HepG2 (cell line): ENCODE measurements around the gene ZNF277. TPM values are rescaled to one million over a fixed set of nuclear protein-coding genes. Genes with fewer than 3 reads are reported as not detected.

Source experiments
- ATAC-seq: fragments of 200-7000 bp; cut with Tn5 transposase; 3 replicates; pipeline ENCODE4 v1.9.1; 2020; ENCODE audit warnings: mild to moderate bottlenecking, moderate library complexity
- BruUV-seq: library from RNA; stranded (reverse); fragments of 400-500 nt; replicated peaks from 2 replicates; lab custom pipeline; 2021; lab: Mats Ljungman, UMichigan
- CTCF ChIA-PET: fragments of 300-600 bp; formaldehyde crosslinking; extraction: SDS; loops from one replicate; lab custom pipeline; 2021; ENCODE audit warnings: low total read pairs, inconsistent platforms, low intra/inter-chr PET ratio; lab: Yijun Ruan, JAX
- POLR2A ChIA-PET: fragments of 350-600 bp; sonication (Branson Sonifier 250); formaldehyde crosslinking; loops from one replicate; lab custom pipeline; 2020; ENCODE audit warnings: antibody characterized with exemption, inconsistent platforms; lab: Yijun Ruan, JAX
- DNase-seq: peaks from one replicate; pipeline ENCODE4 v3.0.0-alpha.2; 2015; ENCODE audit warnings: low spot score
- FAIRE-seq: peaks from 3 replicates; lab custom pipeline; 2011; peaks lifted over from hg19 to GRCh38; lab: Jason Lieb, UNC
- H2AFZ ChIP-seq: one replicate; pipeline ENCODE4 v1.6.1; 2011; ENCODE audit warnings: low read length, inconsistent platforms
- H3K27ac ChIP-seq: fragments of 300-600 bp; 3 replicates; pipeline ENCODE4 v1.8.0; 2011; ENCODE audit warnings: mixed run types, mild to moderate bottlenecking, mixed read lengths, low read length, inconsistent platforms; ENCODE audit not compliant: insufficient read depth; ENCODE audit errors: extremely low read length
- H3K27me3 ChIP-seq, 2 experiments: fragments of 200-600 bp in 1 of 2; 2 replicates in 1 of 2; 3 replicates in 1 of 2; pipeline versions ENCODE4 v1.6.0 to v1.8.0; 2011; ENCODE audit warnings: low read length in 2 of 2, mild to moderate bottlenecking in 2 of 2, moderate library complexity in 2 of 2, inconsistent platforms in 1 of 2; ENCODE audit not compliant: insufficient read depth in 2 of 2, control insufficient read depth in 1 of 2
- H3K36me3 ChIP-seq, 2 experiments: fragments of 200-600 bp in 1 of 2; replicated peaks in 1 of 2; 2 replicates in 1 of 2; 3 replicates in 1 of 2; pipeline versions ENCODE4 v1.5.1 to v1.8.0; 2011; ENCODE audit warnings: low read length in 2 of 2, inconsistent platforms in 1 of 2; ENCODE audit not compliant: insufficient read depth in 2 of 2, control insufficient read depth in 1 of 2
- H3K4me1 ChIP-seq: 2 replicates; pipeline ENCODE4 v1.5.1; 2012; ENCODE audit warnings: low read length, inconsistent platforms; ENCODE audit not compliant: insufficient read depth
- H3K4me2 ChIP-seq: 2 replicates; pipeline ENCODE4 v1.6.0; 2011; ENCODE audit warnings: low read depth, low read length, inconsistent platforms
- H3K4me3 ChIP-seq, 3 experiments: fragments of 200-600 bp in 1 of 3; sonication (generic), shearing (Covaris generic) in 1 of 3; replicated peaks in 1 of 3; 2 replicates each; pipeline ENCODE4 v1.5.1; 2011 to 2016; ENCODE audit warnings: low read length in 3 of 3, inconsistent platforms in 2 of 3, low read depth in 2 of 3, mild to moderate bottlenecking in 2 of 3, control low read depth in 1 of 3, mixed read lengths in 1 of 3; ENCODE audit not compliant: insufficient read depth in 1 of 3
- H3K79me2 ChIP-seq: one replicate; pipeline ENCODE4 v1.6.1; 2011; ENCODE audit warnings: low read length, inconsistent platforms; ENCODE audit not compliant: insufficient read depth
- H3K9ac ChIP-seq: 2 replicates; pipeline ENCODE4 v1.6.0; 2011; ENCODE audit warnings: mild to moderate bottlenecking, low read depth, low read length, inconsistent platforms; ENCODE audit not compliant: insufficient read depth
- H3K9me3 ChIP-seq: 2 replicates; pipeline ENCODE4 v1.5.1; 2012; ENCODE audit warnings: mild to moderate bottlenecking, low read length
- H4K20me1 ChIP-seq: 2 replicates; pipeline ENCODE4 v1.6.0; 2011; ENCODE audit warnings: inconsistent platforms, mild to moderate bottlenecking, low read length, moderate library complexity; ENCODE audit not compliant: insufficient read depth
- AFF4 ChIP-seq: sonication (generic); formaldehyde crosslinking; IDR thresholded peaks from 2 replicates; pipeline ENCODE4 v1.4.0; 2020; ENCODE audit warnings: missing genetic modification reagents
- ATF7 ChIP-seq, 2 experiments: fragments of 450-650 bp in 1 of 2; sonication (generic) in 1 of 2; formaldehyde crosslinking in 1 of 2; IDR thresholded peaks; 2 replicates each; pipeline versions ENCODE4 v1.4.0 to v1.6.1; 2016 to 2020; ENCODE audit warnings: antibody characterized with exemption in 1 of 2, mild to moderate bottlenecking in 1 of 2, missing genetic modification reagents in 1 of 2
- CC2D1A ChIP-seq: sonication (generic); formaldehyde crosslinking; IDR thresholded peaks from 2 replicates; pipeline ENCODE4 v1.8.1; 2023; ENCODE audit warnings: mild to moderate bottlenecking, missing genetic modification reagents
- CHD2 ChIP-seq: IDR thresholded peaks from 2 replicates; pipeline ENCODE4 v1.6.1; 2011; ENCODE audit warnings: low read depth, low read length, improper control_type of control experiment
- EZH2 ChIP-seq: conservative IDR thresholded peaks from 2 replicates; pipeline ENCODE4 v1.6.1; 2012; ENCODE audit warnings: mild to moderate bottlenecking, low read depth, low read length, moderate library complexity
- HBP1 ChIP-seq: IDR thresholded peaks from 2 replicates; pipeline ENCODE4 v1.6.1; 2016; ENCODE audit warnings: low read depth, control low read depth
- MED13 ChIP-seq: sonication (generic); formaldehyde crosslinking; IDR thresholded peaks from 2 replicates; pipeline ENCODE4 v1.5.0; 2020; ENCODE audit warnings: missing genetic modification reagents
- MYPOP ChIP-seq: sonication (generic); formaldehyde crosslinking; IDR thresholded peaks from 2 replicates; pipeline ENCODE4 v1.8.1; 2023; ENCODE audit warnings: mild to moderate bottlenecking, moderate library complexity, missing genetic modification reagents
- RBFOX2 ChIP-seq: fragments of 200-400 bp; formaldehyde crosslinking; IDR thresholded peaks from 2 replicates; pipeline ENCODE4 v1.6.1; 2017; ENCODE audit warnings: low read depth, mild to moderate bottlenecking, low read length
- SMAD9 ChIP-seq: sonication (generic); formaldehyde crosslinking; IDR thresholded peaks from 2 replicates; pipeline ENCODE4 v1.5.1; 2020; ENCODE audit warnings: mild to moderate bottlenecking, missing genetic modification reagents
- TARDBP ChIP-seq: sonication (generic); formaldehyde crosslinking; IDR thresholded peaks from 2 replicates; pipeline ENCODE4 v1.8.0; 2022; ENCODE audit warnings: mild to moderate bottlenecking, missing genetic modification reagents
- ZFP90 ChIP-seq: sonication (generic); formaldehyde crosslinking; IDR thresholded peaks from 2 replicates; pipeline ENCODE4 v1.8.0; 2022; ENCODE audit warnings: missing genetic modification reagents, mild to moderate bottlenecking, inconsistent platforms, borderline replicate concordance
- ZNF12 ChIP-seq: sonication (generic); formaldehyde crosslinking; IDR thresholded peaks from 2 replicates; pipeline ENCODE4 v1.5.0; 2020; ENCODE audit warnings: missing genetic modification reagents
- ZNF230 ChIP-seq: sonication (generic); formaldehyde crosslinking; IDR thresholded peaks from 2 replicates; pipeline ENCODE4 v1.4.0; 2020; ENCODE audit warnings: mild to moderate bottlenecking, missing genetic modification reagents
- ZNF484 ChIP-seq: sonication (generic); formaldehyde crosslinking; IDR thresholded peaks from 2 replicates; pipeline ENCODE4 v1.5.1; 2020; ENCODE audit warnings: mild to moderate bottlenecking, low read depth, missing genetic modification reagents, borderline replicate concordance
- ZNF616 ChIP-seq: sonication (generic); formaldehyde crosslinking; IDR thresholded peaks from 2 replicates; pipeline ENCODE4 v1.5.0; 2020; ENCODE audit warnings: low read depth, mild to moderate bottlenecking, missing genetic modification reagents
- ZNF644 ChIP-seq: IDR thresholded peaks from 2 replicates; pipeline ENCODE4 v1.6.1; 2016; ENCODE audit warnings: low read depth
- ZNF678 ChIP-seq: sonication (generic); formaldehyde crosslinking; IDR thresholded peaks from 2 replicates; pipeline ENCODE4 v1.4.0; 2020; ENCODE audit warnings: mild to moderate bottlenecking, missing genetic modification reagents
- WGBS: methylation state at CpG from one replicate; pipeline ENCODE4 v1.1.6; 2017; ENCODE audit warnings: low lambda C conversion rate; 5-methylcytosine and 5-hydroxymethylcytosine counted together
- in situ Hi-C: cut with HindIII; loops from 2 replicates; pipeline ENCODE4 v1.10.0; 2017; ENCODE audit warnings: low pct_unique_long_range_greater_than_20kb; ENCODE audit not compliant: extremely low pct_ligation_motif_present
- intact Hi-C: fragments of 100-400 bp; cut with micrococcal nuclease; formaldehyde crosslinking; loops from one replicate; pipeline ENCODE4 v1.10.0; 2022; ENCODE audit not compliant: unreplicated experiment
- polyA plus RNA-seq, 8 experiments: library from polyadenylated mRNA; depleted of rRNA in 3 of 8; stranded (reverse) in 7 of 8; unstranded in 1 of 8; fragments of >200 nt; fragmentation: Illumina TruSeq in 4 of 8; extraction: Trizol in 4 of 8; gene quantifications; 2 replicates each; pipeline versions ENCODE4 v1.2.1 to v1.2.3, GENCODE V29; 2011 to 2016; ENCODE audit warnings: low read depth in 4 of 8, missing spikeins in 1 of 8, mixed read lengths in 1 of 8; ENCODE audit not compliant: insufficient read depth in 1 of 8
- total RNA-seq, 5 experiments: library from RNA; depleted of rRNA; stranded (reverse); fragments of >200 nt; fragmentation: Illumina TruSeq; extraction: Trizol; gene quantifications; 2 replicates each; pipeline ENCODE4 v1.2.3, GENCODE V29; 2016; ENCODE audit warnings: low read depth in 1 of 5

Gene ZNF277
- total and polyA plus RNA-seq, 2 of the 13 experiments (the other 11 are each of a cell fraction or from before 2014, with no cell fraction given), result 29.1 to 30.1 TPM

GRCh38 chr7:112296432-112296831 is 89.9 kb downstream of the ZNF277 start:
- no peak for ATAC-seq
- no peak for FAIRE-seq
- POLR2A ChIA-PET, result no interaction called here
- TF ChIP-seq HBP1 (CRISPR knock-in tag) (no peak), ZNF678 (no peak), SMAD9 (CRISPR knock-in tag) (no peak), CHD2 (no peak), ZNF484 (CRISPR knock-in tag) (no peak), ZFP90 (CRISPR knock-in tag) (no peak), MED13 (no peak), CC2D1A (CRISPR knock-in tag) (no peak), RBFOX2 (no peak), TARDBP (CRISPR knock-in tag) (no peak), ZNF12 (CRISPR knock-in tag) (no peak), EZH2 (no peak), ZNF616 (no peak), ATF7 (IDR thresholded peaks at IDR 0.05) (no peak), ATF7 (CRISPR knock-in tag; IDR thresholded peaks at IDR 0.05) (no peak), ZNF230 (CRISPR knock-in tag) (no peak), MYPOP (no peak), AFF4 (no peak), ZNF644 (CRISPR knock-in tag) (no peak)

More at GRCh38 chr7:112296432-112296831, 89.9 kb downstream of the ZNF277 start:
- H3K79me2 ChIP-seq, result no peaks in the 10 kb centered on the region
- CTCF ChIA-PET, result no interaction called here
- H3K4me3 ChIP-seq, result no peak overlapping the region
- H3K4me2 ChIP-seq, result no peak overlapping the region
- no peak overlapping the region for H3K9ac ChIP-seq
- H3K9me3 ChIP-seq, result no peaks in the 10 kb centered on the region
- 91% methylated on average over 1 of the region's 1 CpG for WGBS
- intact Hi-C loops, result no loop called here
- in situ Hi-C loops, result no loop called here
- H2AFZ ChIP-seq, result no peak overlapping the region
- H3K36me3 ChIP-seq, result peaks cover 0 to 4% of the 10 kb centered on the region in 2 experiments; a peak in 2 of 5 replicates
- DNase-seq, result no peak
- H3K27me3 ChIP-seq, result no peaks in the 10 kb centered on the region
- no peaks in the 10 kb centered on the region for H4K20me1 ChIP-seq
- no TSS peak for BruUV-seq
- no peak overlapping the region for H3K27ac ChIP-seq
- H3K4me1 ChIP-seq, result no peaks in the 10 kb centered on the region
